ENCODE results near the gene TTC7B. TPM values are rescaled to one million over a fixed set of nuclear protein-coding genes. Genes with fewer than 3 reads are reported as not detected.

Gene TTC7B
- total and polyA plus RNA-seq, 2 of the 8 experiments (the other 6 are each of a cell fraction or from before 2014, with no cell fraction given): 23.7 to 34.0 TPM

DNA sequence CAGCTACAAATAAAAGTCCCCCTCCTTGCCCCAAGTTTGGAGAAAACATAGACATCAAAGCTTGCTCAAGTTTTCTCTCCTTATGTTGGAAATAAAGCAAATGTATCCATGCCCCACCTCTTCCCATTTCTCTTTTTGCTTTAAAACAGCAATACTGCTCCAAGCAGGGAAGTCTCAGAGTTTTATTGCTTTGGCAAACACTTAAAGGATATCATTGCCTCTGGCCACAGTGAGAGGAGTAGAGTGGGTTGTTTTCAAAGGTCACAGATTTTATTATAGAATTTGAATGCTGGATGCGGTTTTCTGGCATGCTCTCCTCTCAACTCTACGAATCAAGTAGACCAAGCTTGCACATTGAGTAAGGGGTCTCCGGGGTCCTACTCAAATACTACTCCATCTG is 149.7 kb downstream of the TTC7B start:
- Histone ChIP-seq H3K36me3 (ENCODE audit: control insufficient read depth in 2 of 4, insufficient read depth in 4 of 4, low read length in 3 of 4) (no peaks in the 10 kb centered on the region), H2AFZ (ENCODE audit: low read length) (no peak overlapping the region), H3K27ac (ENCODE audit: low read depth, low read length) (no peak overlapping the region), H2BK12ac (ENCODE audit: low read depth, low read length) (no peak overlapping the region), H3K4me1 (replicated peaks in 1 of 4; ENCODE audit: control insufficient read depth in 3 of 4, insufficient read depth in 4 of 4, low read length in 3 of 4) (peaks cover 1 to 4% (median 3%) of the 10 kb centered on the region in 4 experiments; a peak in 5 of 7 replicates), H3K56ac (replicated peaks; ENCODE audit: insufficient read length, low read depth, low read length) (no peak overlapping the region), H3K79me1 (ENCODE audit: low read depth, low read length) (no peaks in the 10 kb centered on the region), H3K9ac (replicated peaks in 1 of 4; ENCODE audit: extremely low read depth in 1 of 4, low read depth in 3 of 4, low read length in 3 of 4) (no peak overlapping the region), H3K4ac (replicated peaks; ENCODE audit: insufficient read length, low read depth, low read length) (no peak overlapping the region), H3K14ac (ENCODE audit: insufficient read length) (no peak overlapping the region), H3K27me3 (replicated peaks in 1 of 4; ENCODE audit: control insufficient read depth in 3 of 4, extremely low read depth in 1 of 4, insufficient read depth in 3 of 4, low read length in 3 of 4) (no peaks in the 10 kb centered on the region), H4K91ac (replicated peaks; ENCODE audit: insufficient read length, low read length) (no peak overlapping the region), H3K18ac (ENCODE audit: extremely low read depth, low read length) (no peak overlapping the region), H2AK5ac (ENCODE audit: low read depth, low read length) (no peak overlapping the region), H2BK20ac (ENCODE audit: low read length) (no peak overlapping the region), H2BK5ac (ENCODE audit: low read depth, low read length) (no peak overlapping the region), H4K8ac (ENCODE audit: extremely low read depth, insufficient read depth, low read length) (no peak overlapping the region), H2BK15ac (ENCODE audit: low read length) (no peak overlapping the region; the same call in 1 of the 2 replicates), H3K9me3 (ENCODE audit: insufficient read depth in 2 of 2, low read depth in 1 of 2, low read length in 1 of 2) (no peaks in the 10 kb centered on the region), H3K23me2 (ENCODE audit: low read depth, low read length) (no peaks in the 10 kb centered on the region), H2BK120ac (replicated peaks; ENCODE audit: low read depth, low read length) (no peak overlapping the region), H3K79me2 (ENCODE audit: control insufficient read depth in 1 of 2, insufficient read depth in 2 of 2, low read length in 2 of 2) (no peaks in the 10 kb centered on the region), H3K4me2 (ENCODE audit: insufficient read depth in 1 of 2, low read depth in 2 of 2, low read length in 2 of 2) (no peak overlapping the region), H4K20me1 (replicated peaks in 1 of 2; ENCODE audit: control insufficient read depth in 1 of 2, insufficient read depth in 2 of 2, low read length in 2 of 2) (no peaks in the 10 kb centered on the region), H4K5ac (ENCODE audit: insufficient read length, low read depth, low read length) (no peak overlapping the region), H3K23ac (ENCODE audit: insufficient read length) (no peak overlapping the region), H3K4me3 (ENCODE audit: extremely low read depth in 1 of 4, insufficient read depth in 2 of 4, low read depth in 3 of 4, low read length in 4 of 4) (no peak overlapping the region)
- TF ChIP-seq RNF2 (IDR thresholded peaks at IDR 0.05; ENCODE audit: borderline replicate concordance, low read depth, low read length, missing control alignments, poor library complexity, severe bottlenecking) (no peak), TCF12 (IDR thresholded peaks at IDR 0.05; ENCODE audit: low read depth, low read length) (no peak), BRCA1 (IDR thresholded peaks at IDR 0.05; ENCODE audit: low read depth, low read length) (no peak), SP1 (IDR thresholded peaks at IDR 0.05; ENCODE audit: low read depth, low read length) (no peak), EZH2 (IDR thresholded peaks at IDR 0.05; ENCODE audit: low read depth, low read length, severe bottlenecking) (no peak), GTF2F1 (IDR thresholded peaks at IDR 0.05; ENCODE audit: borderline replicate concordance, low read depth, low read length) (no peak), SIRT6 (IDR thresholded peaks at IDR 0.05; ENCODE audit: low read length) (no peak), POLR2AphosphoS5 (IDR thresholded peaks at IDR 0.05; ENCODE audit: low read depth, low read length) (no peak), CTBP2 (IDR thresholded peaks at IDR 0.05; ENCODE audit: borderline replicate concordance, insufficient read depth, insufficient read length, low read length) (no peak), CHD1 (IDR thresholded peaks at IDR 0.05; ENCODE audit: low read depth, low read length) (no peak)
- TF ChIP-seq, protein P1, sequence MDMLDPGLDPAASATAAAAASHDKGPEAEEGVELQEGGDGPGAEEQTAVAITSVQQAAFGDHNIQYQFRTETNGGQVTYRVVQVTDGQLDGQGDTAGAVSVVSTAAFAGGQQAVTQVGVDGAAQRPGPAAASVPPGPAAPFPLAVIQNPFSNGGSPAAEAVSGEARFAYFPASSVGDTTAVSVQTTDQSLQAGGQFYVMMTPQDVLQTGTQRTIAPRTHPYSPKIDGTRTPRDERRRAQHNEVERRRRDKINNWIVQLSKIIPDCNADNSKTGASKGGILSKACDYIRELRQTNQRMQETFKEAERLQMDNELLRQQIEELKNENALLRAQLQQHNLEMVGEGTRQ (IDR thresholded peaks at IDR 0.05; ENCODE audit: low read length): no peak
- CTCF ChIA-PET (ENCODE audit: partially characterized antibody): interaction anchor here (1.0 to 1.5 kb wide), 2 partner anchors 15 to 30 kb away, joined by 3 read pairs; no protein-coding TSS in a partner anchor
- DNase-seq (ENCODE audit: low read depth in 1 of 2, low spot score in 2 of 2) (no peak), FAIRE-seq (no peak)
- POLR2A ChIA-PET (ENCODE audit: partially characterized antibody): no interaction called here
- 88% methylated on average over 3 of the region's 3 CpGs; no CpG with 5 or more reads in 1 of the 2 experiments for WGBS, 2 experiments (ENCODE audit: extremely low coverage in 1 of 2, insufficient coverage in 1 of 2, insufficient read length in 1 of 2, insufficient replicate concordance in 2 of 2, low coverage in 1 of 2, low lambda C conversion rate in 2 of 2, missing lambda C conversion rate in 1 of 2)
